ENCODE results near the gene NSUN5.
"Not testable (repeated sequence)": the region's sequence is repeated elsewhere in the genome, so short reads cannot be mapped to it uniquely, and the experiment has no call there.

NSUN5 gene

GRCh38 chr7:73338321-73338720 lies 29.7 kb upstream of the NSUN5 start:
- Mint-ChIP-seq H3K4me3 (no peak overlapping the region), H3K36me3 (ENCODE audit: low read depth) (no peaks in the 10 kb centered on the region), H3K4me1 (no peaks in the 10 kb centered on the region), H3K9me3 (no peaks in the 10 kb centered on the region), H3K27me3 (peaks cover 7% of the 10 kb centered on the region), H3K27ac (no peak overlapping the region)
- no peak for ATAC-seq
- no peak for DNase-seq

- no peaks in the 10 kb centered on the region for H3K27me3 Mint-ChIP-seq
- no peaks in the 10 kb centered on the region for H3K36me3 Mint-ChIP-seq (ENCODE audit: low read depth)
- H3K27ac Mint-ChIP-seq, result no peak overlapping the region
- H3K4me1 Mint-ChIP-seq, result no peaks in the 10 kb centered on the region
- H3K9me3 Mint-ChIP-seq, result no peaks in the 10 kb centered on the region
- no peak for ATAC-seq
- no peak overlapping the region for H3K4me3 Mint-ChIP-seq
- no peak for DNase-seq
Observed at GRCh38 chr7:73332447-73332846, 23.8 kb upstream of the NSUN5 start.

- H3K36me3 Mint-ChIP-seq (ENCODE audit: low read depth), result no peaks in the 10 kb centered on the region
- no peak overlapping the region for H3K27ac Mint-ChIP-seq
- no peaks in the 10 kb centered on the region for H3K27me3 Mint-ChIP-seq
- DNase-seq (no peak), ATAC-seq (no peak)
- H3K4me3 Mint-ChIP-seq, result no peak overlapping the region
- no peaks in the 10 kb centered on the region for H3K4me1 Mint-ChIP-seq
- no peaks in the 10 kb centered on the region for H3K9me3 Mint-ChIP-seq
Observed at GRCh38 chr7:73330772-73331171, 22.1 kb upstream of the NSUN5 start.

GRCh38 chr7:73329861-73330581 lies 21.4 kb upstream of the NSUN5 start:
- no peaks in the 10 kb centered on the region for H3K9me3 Mint-ChIP-seq
- DNase-seq (no peak), ATAC-seq (no peak)
- H3K4me1 Mint-ChIP-seq, result no peaks in the 10 kb centered on the region
- no peak overlapping the region for H3K27ac Mint-ChIP-seq
- H3K4me3 Mint-ChIP-seq, result no peak overlapping the region
- H3K36me3 Mint-ChIP-seq (ENCODE audit: low read depth), result no peaks in the 10 kb centered on the region
- H3K27me3 Mint-ChIP-seq, result no peaks in the 10 kb centered on the region

- H3K36me3 Mint-ChIP-seq (ENCODE audit: low read depth), result no peaks in the 10 kb centered on the region
- H3K4me1 Mint-ChIP-seq, result peaks cover 5% of the 10 kb centered on the region
- no peaks in the 10 kb centered on the region for H3K27me3 Mint-ChIP-seq
- no peaks in the 10 kb centered on the region for H3K9me3 Mint-ChIP-seq
- H3K4me3 Mint-ChIP-seq, result no peak overlapping the region
- no peak overlapping the region for H3K27ac Mint-ChIP-seq
- ATAC-seq, result no peak
- no peak for DNase-seq
Observed at GRCh38 chr7:73328696-73329095, 20.1 kb upstream of the NSUN5 start.

GRCh38 chr7:73327922-73328321 lies 19.3 kb upstream of the NSUN5 start, which contains the start of the genes FKBP6 and TRIM50:
TSS of gene FKBP6 (plus strand) at chr7:73328161. CDS start at chr7:73328429, 268 bp downstream.
TSS of gene TRIM50 (minus strand) at chr7:73328082. CDS start at chr7:73324787, 3,295 bp downstream.
- not testable (repeated sequence) for DNase-seq; ATAC-seq; H3K4me1 Mint-ChIP-seq; H3K36me3 Mint-ChIP-seq (ENCODE audit: low read depth); H3K27ac Mint-ChIP-seq; H3K27me3 Mint-ChIP-seq; H3K4me3 Mint-ChIP-seq; H3K9me3 Mint-ChIP-seq

GRCh38 chr7:73327449-73327848 lies 18.8 kb upstream of the NSUN5 start:
- not testable (repeated sequence) for H3K27me3 Mint-ChIP-seq; H3K27ac Mint-ChIP-seq; DNase-seq; ATAC-seq; H3K36me3 Mint-ChIP-seq (ENCODE audit: low read depth); H3K4me1 Mint-ChIP-seq; H3K4me3 Mint-ChIP-seq; H3K9me3 Mint-ChIP-seq

GRCh38 chr7:73325424-73325823 lies 16.8 kb upstream of the NSUN5 start:
- H3K9me3 Mint-ChIP-seq; H3K36me3 Mint-ChIP-seq (ENCODE audit: low read depth); DNase-seq; H3K4me1 Mint-ChIP-seq; ATAC-seq; H3K27ac Mint-ChIP-seq; H3K27me3 Mint-ChIP-seq; H3K4me3 Mint-ChIP-seq: not testable (repeated sequence)

- ATAC-seq, result peak; percentile 82
- H3K27ac Mint-ChIP-seq; H3K36me3 Mint-ChIP-seq (ENCODE audit: low read depth): not testable (repeated sequence)
Observed at GRCh38 chr7:73324081-73324845, 15.6 kb upstream of the NSUN5 start.

GRCh38 chr7:73323434-73324080 lies 14.9 kb upstream of the NSUN5 start:
- H3K27ac Mint-ChIP-seq; H3K27me3 Mint-ChIP-seq; H3K4me3 Mint-ChIP-seq; ATAC-seq; H3K9me3 Mint-ChIP-seq; H3K4me1 Mint-ChIP-seq; H3K36me3 Mint-ChIP-seq (ENCODE audit: low read depth); DNase-seq: not testable (repeated sequence)

More at GRCh38 chr7:73324081-73324845, 15.6 kb upstream of the NSUN5 start:
- not testable (repeated sequence) for H3K4me3 Mint-ChIP-seq, H3K4me1 Mint-ChIP-seq, H3K9me3 Mint-ChIP-seq, H3K27me3 Mint-ChIP-seq
- DNase-seq, result peak; percentile 56

- not testable (repeated sequence) for H3K9me3 Mint-ChIP-seq; ATAC-seq; H3K27me3 Mint-ChIP-seq; H3K4me3 Mint-ChIP-seq; DNase-seq; H3K27ac Mint-ChIP-seq; H3K4me1 Mint-ChIP-seq; H3K36me3 Mint-ChIP-seq (ENCODE audit: low read depth)
Observed at GRCh38 chr7:73320009-73320408, 11.4 kb upstream of the NSUN5 start.

- not testable (repeated sequence) for H3K36me3 Mint-ChIP-seq (ENCODE audit: low read depth); H3K4me1 Mint-ChIP-seq
Observed at GRCh38 chr7:73319541-73319940, 10.9 kb upstream of the NSUN5 start.

GRCh38 chr7:73318656-73319204 lies 10.1 kb upstream of the NSUN5 start:
- H3K27ac Mint-ChIP-seq; H3K27me3 Mint-ChIP-seq; H3K36me3 Mint-ChIP-seq (ENCODE audit: low read depth); DNase-seq; ATAC-seq; H3K9me3 Mint-ChIP-seq; H3K4me1 Mint-ChIP-seq; H3K4me3 Mint-ChIP-seq: not testable (repeated sequence)

More at GRCh38 chr7:73319541-73319940, 10.9 kb upstream of the NSUN5 start:
- not testable (repeated sequence) for H3K9me3 Mint-ChIP-seq, H3K4me3 Mint-ChIP-seq, DNase-seq, H3K27me3 Mint-ChIP-seq, ATAC-seq, H3K27ac Mint-ChIP-seq

GRCh38 chr7:73316521-73316920 lies 7.9 kb upstream of the NSUN5 start:
- Mint-ChIP-seq H3K27me3 (no peaks in the 10 kb centered on the region), H3K4me3 (no peak overlapping the region), H3K4me1 (no peaks in the 10 kb centered on the region), H3K36me3 (ENCODE audit: low read depth) (no peaks in the 10 kb centered on the region), H3K27ac (no peak overlapping the region), H3K9me3 (no peaks in the 10 kb centered on the region)
- no peak for DNase-seq
- no peak for ATAC-seq

Data from activated naive CD8-positive, alpha-beta T cell treated with anti-CD3 and anti-CD28 coated beads, Interleukin-2, amount 50 U/mL, for 24 hours (primary cell).